Measurements from ENCODE around the gene CASP8AP2.
A peak's percentile ranks its signal among the peaks of the same experiment; 100 is the strongest.
"Not testable (repeated sequence)": the region's sequence is repeated elsewhere in the genome, so short reads cannot be mapped to it uniquely, and the experiment has no call there.

CASP8AP2 gene

GRCh38 chr6:89819336-89820130 lies 10.1 kb upstream of the CASP8AP2 start, which contains the start of gene MDN1:
Gene MDN1 (minus strand): TSS chr6:89819794. CDS start chr6:89819607, 187 bp downstream.
- peak; percentile 79 for DNase-seq (ENCODE audit: low read depth, low spot score)

- no peak for DNase-seq (ENCODE audit: low read depth, low spot score)
Observed at GRCh38 chr6:89826029-89826528, 3.6 kb upstream of the CASP8AP2 start.

- not testable (repeated sequence) for DNase-seq (ENCODE audit: low read depth, low spot score)
Observed at GRCh38 chr6:89828475-89828987, 1.1 kb upstream of the CASP8AP2 start.

GRCh38 chr6:89828988-89829471 lies 650 bp upstream of the CASP8AP2 start:
- peak; percentile 44 for DNase-seq (ENCODE audit: low read depth, low spot score)

GRCh38 chr6:89830170-89830809 lies 610 bp downstream of the CASP8AP2 start:
- DNase-seq (ENCODE audit: low read depth, low spot score) = no peak

- DNase-seq (ENCODE audit: low read depth, low spot score) = no peak
Observed at GRCh38 chr6:89834884-89835792, 5.5 kb downstream of the CASP8AP2 start.

- no peak for DNase-seq (ENCODE audit: low read depth, low spot score)
Observed at GRCh38 chr6:89836639-89837222, 7.1 kb downstream of the CASP8AP2 start.

- DNase-seq (ENCODE audit: low read depth, low spot score) = no peak
Observed at GRCh38 chr6:89840538-89840937, 10.9 kb downstream of the CASP8AP2 start.

- no peak for DNase-seq (ENCODE audit: low read depth, low spot score)
Observed at GRCh38 chr6:89842228-89842627, 12.5 kb downstream of the CASP8AP2 start.

- DNase-seq (ENCODE audit: low read depth, low spot score) = peak; percentile 38
Observed at GRCh38 chr6:89843070-89843469, 13.4 kb downstream of the CASP8AP2 start.

- not testable (repeated sequence) for DNase-seq (ENCODE audit: low read depth, low spot score)
Observed at GRCh38 chr6:89847513-89847912, 17.8 kb downstream of the CASP8AP2 start.

- no peak for DNase-seq (ENCODE audit: low read depth, low spot score)
Observed at GRCh38 chr6:89853068-89853467, 23.4 kb downstream of the CASP8AP2 start.

GRCh38 chr6:89858041-89858440 lies 28.4 kb downstream of the CASP8AP2 start:
- DNase-seq (ENCODE audit: low read depth, low spot score) = no peak

GRCh38 chr6:89859744-89860143 lies 30.1 kb downstream of the CASP8AP2 start:
- DNase-seq (ENCODE audit: low read depth, low spot score) = no peak

GRCh38 chr6:89862273-89862672 lies 32.6 kb downstream of the CASP8AP2 start:
- DNase-seq (ENCODE audit: low read depth, low spot score) = no peak

GRCh38 chr6:89862698-89863097 lies 33.0 kb downstream of the CASP8AP2 start:
- DNase-seq (ENCODE audit: low read depth, low spot score) = no peak

GRCh38 chr6:89866024-89866678 lies 36.5 kb downstream of the CASP8AP2 start:
- no peak for DNase-seq (ENCODE audit: low read depth, low spot score)

- no peak for DNase-seq (ENCODE audit: low read depth, low spot score)
Observed at GRCh38 chr6:89873721-89874120, 44.0 kb downstream of the CASP8AP2 start.

- DNase-seq (ENCODE audit: low read depth, low spot score) = no peak
Observed at GRCh38 chr6:89874438-89874837, 44.8 kb downstream of the CASP8AP2 start.

- DNase-seq (ENCODE audit: low read depth, low spot score) = no peak
Observed at GRCh38 chr6:89886378-89887120, 56.9 kb downstream of the CASP8AP2 start.
